Ishikawa (cell line): Measurements from ENCODE around the gene E2F3.

Source experiments
- CEBPB ChIP-seq: IDR thresholded peaks from 2 replicates; pipeline ENCODE4 v1.6.1; 2012
- EGR1 ChIP-seq: IDR thresholded peaks from 2 replicates; pipeline ENCODE4 v1.6.1; 2012
- EP300 ChIP-seq: IDR thresholded peaks from 2 replicates; pipeline ENCODE4 v1.6.1; 2012; ENCODE audit warnings: borderline replicate concordance
- RAD21 ChIP-seq: IDR thresholded peaks from 2 replicates; pipeline ENCODE4 v1.6.1; 2012; ENCODE audit warnings: low read depth
- REST ChIP-seq: IDR thresholded peaks from 2 replicates; pipeline ENCODE4 v1.6.1; 2012; ENCODE audit warnings: low read depth, mild to moderate bottlenecking
- TAF1 ChIP-seq: IDR thresholded peaks from 2 replicates; pipeline ENCODE4 v1.6.1; 2012; ENCODE audit warnings: low read depth, mild to moderate bottlenecking

DNA sequence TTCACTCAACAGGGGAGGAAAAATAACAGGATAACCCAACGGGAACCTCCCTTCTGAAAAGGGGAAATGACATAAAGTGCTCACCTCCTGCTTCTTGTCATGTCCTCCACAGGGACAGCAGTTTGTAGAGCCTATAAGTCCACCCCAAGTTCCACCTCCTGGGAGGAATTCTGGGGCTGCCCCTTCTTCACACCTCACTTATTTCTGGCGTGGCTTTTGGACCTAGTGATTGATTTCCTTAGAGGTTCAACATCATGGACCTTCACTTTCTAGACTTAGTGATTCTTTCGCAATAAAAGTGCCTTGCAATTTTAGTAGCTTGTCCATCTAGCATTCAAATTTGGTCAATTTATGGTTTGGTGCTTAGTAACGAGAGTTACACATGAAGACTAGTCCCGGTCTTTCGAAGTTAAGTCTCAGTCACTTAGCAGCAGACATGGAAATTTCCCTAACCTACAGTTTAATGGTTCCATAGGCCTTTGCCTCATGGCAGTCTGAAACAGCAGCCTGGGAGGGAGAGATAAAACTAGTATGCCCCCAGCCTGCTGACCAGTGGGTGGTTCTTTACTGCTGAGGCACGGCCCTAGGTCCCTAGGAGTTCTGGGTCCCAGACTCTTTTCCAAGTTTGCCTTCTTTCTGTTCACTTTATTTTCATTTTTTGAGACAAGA is 73.3 kb downstream of the E2F3 start:
- TF ChIP-seq REST (no peak), TAF1 (no peak), EP300 (no peak), RAD21 (no peak), EGR1 (no peak), CEBPB (no peak)
